ENCODE data around the gene RNF217. TPM values are rescaled to one million over a fixed set of nuclear protein-coding genes. Genes with fewer than 3 reads are reported as not detected.

Gene RNF217
- total and polyA plus RNA-seq, 8 donors, result 1.9 to 32.7 (median 11.2) TPM

DNA sequence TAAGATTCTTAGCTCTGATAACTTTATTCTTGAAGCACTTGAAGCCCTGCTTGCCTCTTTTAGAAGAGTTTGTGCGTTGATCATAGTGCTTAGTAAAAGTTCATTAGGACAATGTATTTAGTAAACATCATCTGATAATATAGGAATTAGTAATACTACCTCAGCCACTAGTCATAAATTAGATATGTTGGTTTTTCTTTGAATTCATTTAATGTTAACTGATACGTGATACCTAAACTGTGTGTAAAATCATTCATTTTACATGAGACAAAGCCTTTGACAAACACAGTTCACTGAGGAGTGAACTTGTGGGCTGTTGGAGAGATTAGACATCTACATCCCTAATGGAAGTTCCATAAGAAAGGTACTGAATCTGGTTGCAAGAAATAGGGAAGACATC is 91.6 kb downstream of the RNF217 start:
- DNase-seq, result no peak
- no peaks in the 10 kb centered on the region for H3K4me1 ChIP-seq
- no peaks in the 10 kb centered on the region for H3K9me3 ChIP-seq
- no peak for TF ChIP-seq EP300 (IDR thresholded peaks at IDR 0.05)
- no peak for TF ChIP-seq POLR2AphosphoS5 (IDR thresholded peaks at IDR 0.05)
- TF ChIP-seq, protein P1, sequence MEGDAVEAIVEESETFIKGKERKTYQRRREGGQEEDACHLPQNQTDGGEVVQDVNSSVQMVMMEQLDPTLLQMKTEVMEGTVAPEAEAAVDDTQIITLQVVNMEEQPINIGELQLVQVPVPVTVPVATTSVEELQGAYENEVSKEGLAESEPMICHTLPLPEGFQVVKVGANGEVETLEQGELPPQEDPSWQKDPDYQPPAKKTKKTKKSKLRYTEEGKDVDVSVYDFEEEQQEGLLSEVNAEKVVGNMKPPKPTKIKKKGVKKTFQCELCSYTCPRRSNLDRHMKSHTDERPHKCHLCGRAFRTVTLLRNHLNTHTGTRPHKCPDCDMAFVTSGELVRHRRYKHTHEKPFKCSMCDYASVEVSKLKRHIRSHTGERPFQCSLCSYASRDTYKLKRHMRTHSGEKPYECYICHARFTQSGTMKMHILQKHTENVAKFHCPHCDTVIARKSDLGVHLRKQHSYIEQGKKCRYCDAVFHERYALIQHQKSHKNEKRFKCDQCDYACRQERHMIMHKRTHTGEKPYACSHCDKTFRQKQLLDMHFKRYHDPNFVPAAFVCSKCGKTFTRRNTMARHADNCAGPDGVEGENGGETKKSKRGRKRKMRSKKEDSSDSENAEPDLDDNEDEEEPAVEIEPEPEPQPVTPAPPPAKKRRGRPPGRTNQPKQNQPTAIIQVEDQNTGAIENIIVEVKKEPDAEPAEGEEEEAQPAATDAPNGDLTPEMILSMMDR (IDR thresholded peaks at IDR 0.05), result no peak
- no peak for TF ChIP-seq POLR2A (IDR thresholded peaks at IDR 0.05)
- H3K27ac ChIP-seq, result no peak overlapping the region
- H3K27me3 ChIP-seq, result no peaks in the 10 kb centered on the region
- WGBS, 5 donors, result 92 to 95% (median 93%) methylated on average over 2 of the region's 2 CpGs
- H3K36me3 ChIP-seq, result no peaks in the 10 kb centered on the region
- no peak overlapping the region for H3K4me3 ChIP-seq
- intact Hi-C loops (cut with DNase I; ENCODE audit: low total_unique reads), result no loop called here

DNA sequence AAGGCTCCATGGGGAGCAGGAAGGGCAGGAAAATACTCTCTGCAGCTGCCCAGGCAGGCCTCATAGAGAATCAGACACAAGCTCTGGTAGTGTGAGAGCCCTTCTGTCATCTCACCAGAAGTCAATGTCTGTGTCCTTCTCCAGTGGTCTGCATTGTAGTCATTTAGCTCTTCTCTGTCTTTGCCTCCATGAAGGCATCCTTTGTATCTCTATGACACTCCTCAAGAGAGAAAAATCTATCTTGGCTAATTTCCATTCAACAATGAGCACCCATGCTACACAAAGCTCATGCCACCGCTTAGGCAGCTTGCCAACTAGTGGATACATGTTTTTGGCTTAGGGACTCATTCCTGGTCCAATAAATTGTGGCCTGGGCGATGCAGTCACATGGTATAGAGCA is 92.1 kb downstream of the RNF217 start:
- no peak for DNase-seq
- no peak overlapping the region for H3K27ac ChIP-seq
- intact Hi-C loops (cut with DNase I; ENCODE audit: low total_unique reads), result no loop called here
- H3K9me3 ChIP-seq, result no peaks in the 10 kb centered on the region
- H3K36me3 ChIP-seq, result no peaks in the 10 kb centered on the region
- TF ChIP-seq, protein P1 (IDR thresholded peaks at IDR 0.05), result no peak
- no peak for TF ChIP-seq POLR2AphosphoS5 (IDR thresholded peaks at IDR 0.05)
- no peak for TF ChIP-seq POLR2A (IDR thresholded peaks at IDR 0.05)
- no peak for TF ChIP-seq EP300 (IDR thresholded peaks at IDR 0.05)
- H3K4me3 ChIP-seq, result no peak overlapping the region
- 87 to 100% (median 89%) methylated on average over 2 of the region's 2 CpGs for WGBS, 5 donors
- peaks cover 0 to 1% (median 0%) of the 10 kb centered on the region in 4 donors for H3K4me1 ChIP-seq
- no peaks in the 10 kb centered on the region for H3K27me3 ChIP-seq

DNA sequence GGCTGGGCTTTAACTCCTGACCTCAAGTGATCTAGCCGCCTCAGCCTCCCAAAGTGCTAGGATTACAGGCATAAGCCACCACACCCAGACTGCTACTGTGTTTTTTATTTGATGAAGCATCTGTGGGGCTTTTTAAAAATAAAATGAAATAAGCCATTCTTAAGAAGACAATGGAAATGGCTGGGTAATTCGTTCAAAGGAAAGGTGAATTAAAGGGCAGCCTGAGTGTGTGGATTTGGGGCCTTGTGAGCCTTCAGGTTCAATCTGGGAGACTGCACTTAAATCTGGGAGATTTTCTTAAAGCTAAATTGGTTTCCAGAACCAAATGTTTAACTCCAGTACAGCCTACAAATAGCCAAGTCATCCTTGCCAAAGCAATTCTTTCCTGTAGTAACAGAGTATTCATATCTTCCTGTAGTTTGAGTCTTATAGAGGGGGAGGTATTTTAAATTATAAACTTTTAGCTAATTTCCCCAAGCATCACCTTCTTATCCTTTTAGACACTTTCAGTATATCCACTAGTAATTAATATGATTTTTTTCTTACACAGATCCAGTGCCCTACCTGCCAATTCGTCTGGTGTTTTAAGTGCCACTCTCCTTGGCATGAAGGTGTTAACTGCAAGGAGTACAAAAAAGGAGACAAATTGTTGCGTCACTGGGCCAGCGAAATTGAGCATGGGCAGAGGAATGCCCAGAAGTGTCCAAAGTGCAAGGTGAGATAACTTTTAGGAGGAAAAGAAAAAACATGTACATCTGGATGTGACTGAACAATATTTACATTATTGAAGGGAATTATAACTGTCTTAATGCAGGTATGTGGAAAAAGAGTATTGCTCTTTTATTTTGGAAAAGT is 95.4 kb downstream of the RNF217 start:
- intact Hi-C loops (cut with DNase I; ENCODE audit: low total_unique reads), result no loop called here
- Histone ChIP-seq H3K9me3 (no peaks in the 10 kb centered on the region), H3K4me3 (no peak overlapping the region), H3K4me1 (peaks cover 0 to 5% (median 0%) of the 10 kb centered on the region in 4 donors), H3K36me3 (no peaks in the 10 kb centered on the region), H3K27me3 (no peaks in the 10 kb centered on the region), H3K27ac (no peak overlapping the region)
- TF ChIP-seq, protein P1 (IDR thresholded peaks at IDR 0.05), result no peak
- TF ChIP-seq POLR2A (IDR thresholded peaks at IDR 0.05) (no peak), POLR2AphosphoS5 (IDR thresholded peaks at IDR 0.05) (no peak), EP300 (IDR thresholded peaks at IDR 0.05) (no peak)
- WGBS, 5 donors, result 76 to 80% (median 77%) methylated on average over 5 of the region's 5 CpGs
- no peak for DNase-seq

DNA sequence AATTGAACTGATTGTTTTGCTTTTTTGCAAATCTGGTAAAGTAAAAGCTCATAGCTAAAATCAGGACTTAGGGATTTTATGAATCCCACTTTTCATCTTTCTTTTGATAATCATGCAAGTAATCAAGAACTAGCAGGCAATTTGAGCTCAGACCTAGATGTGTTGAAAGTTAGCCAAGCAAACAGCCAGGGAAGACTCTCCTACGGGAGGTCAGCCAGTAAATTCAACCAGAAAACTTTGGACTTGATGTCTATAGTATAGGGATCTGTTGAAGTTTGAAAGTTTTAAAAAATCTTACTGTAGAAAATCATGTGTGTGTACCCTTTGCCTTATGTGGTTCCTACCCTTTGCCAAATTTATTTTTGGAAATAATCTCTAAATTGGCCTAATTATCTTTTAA is 96.3 kb downstream of the RNF217 start:
- no peaks in the 10 kb centered on the region for H3K9me3 ChIP-seq
- H3K4me1 ChIP-seq, result peaks cover 0 to 5% (median 0%) of the 10 kb centered on the region in 4 donors
- H3K36me3 ChIP-seq, result no peaks in the 10 kb centered on the region
- 78 to 91% (median 82%) methylated on average over 1 of the region's 1 CpG for WGBS, 5 donors
- no peak for TF ChIP-seq POLR2AphosphoS5 (IDR thresholded peaks at IDR 0.05)
- no peak for TF ChIP-seq POLR2A (IDR thresholded peaks at IDR 0.05)
- TF ChIP-seq, protein P1 (IDR thresholded peaks at IDR 0.05), result no peak
- TF ChIP-seq EP300 (IDR thresholded peaks at IDR 0.05), result no peak
- H3K27ac ChIP-seq, result no peak overlapping the region
- intact Hi-C loops (cut with DNase I; ENCODE audit: low total_unique reads), result no loop called here
- no peak for DNase-seq
- no peak overlapping the region for H3K4me3 ChIP-seq
- no peaks in the 10 kb centered on the region for H3K27me3 ChIP-seq
